H9 (cell line): ENCODE data around the gene TMEM135. TPM values are rescaled to one million over a fixed set of nuclear protein-coding genes. Genes with fewer than 3 reads are reported as not detected.
"Not testable (repeated sequence)": the region's sequence is repeated elsewhere in the genome, so short reads cannot be mapped to it uniquely, and the experiment has no call there.

Source experiments
- DNase-seq: peaks from one replicate; pipeline ENCODE4 v3.0.0-alpha.2; 2017
- H2AFZ ChIP-seq: one replicate; pipeline ENCODE4 v1.6.1; 2013; ENCODE audit warnings: mild to moderate bottlenecking, low read length, control low read depth, moderate library complexity
- H2AK5ac ChIP-seq: 2 replicates; pipeline ENCODE4 v1.6.1; 2013; ENCODE audit warnings: low read length, control low read depth, mixed read lengths; ENCODE audit not compliant: insufficient read length
- H2BK120ac ChIP-seq: one replicate; pipeline ENCODE4 v1.6.1; 2013; ENCODE audit warnings: low read depth, mild to moderate bottlenecking, low read length, control low read depth, inconsistent platforms; ENCODE audit not compliant: poor library complexity, severe bottlenecking
- H2BK12ac ChIP-seq: 2 replicates; pipeline ENCODE4 v1.6.1; 2013; ENCODE audit warnings: low read length, control low read depth, mixed read lengths, low read depth; ENCODE audit not compliant: insufficient read length
- H2BK15ac ChIP-seq: 2 replicates; pipeline ENCODE4 v1.6.1; 2013; ENCODE audit warnings: low read depth, low read length, control low read depth
- H2BK20ac ChIP-seq: one replicate; pipeline ENCODE4 v1.6.1; 2013; ENCODE audit warnings: low read depth, mild to moderate bottlenecking, low read length, control low read depth, inconsistent platforms; ENCODE audit not compliant: poor library complexity, severe bottlenecking
- H2BK5ac ChIP-seq: 2 replicates; pipeline ENCODE4 v1.6.1; 2013; ENCODE audit warnings: low read length, control low read depth, mixed read lengths; ENCODE audit not compliant: insufficient read length
- H3K14ac ChIP-seq: 2 replicates; pipeline ENCODE4 v1.6.1; 2013; ENCODE audit warnings: low read length, control low read depth; ENCODE audit not compliant: insufficient read depth
- H3K18ac ChIP-seq: 2 replicates; pipeline ENCODE4 v1.6.1; 2013; ENCODE audit warnings: low read depth, mild to moderate bottlenecking, mixed read lengths, low read length, control low read depth; ENCODE audit not compliant: insufficient read length
- H3K23ac ChIP-seq: 2 replicates; pipeline ENCODE4 v1.6.1; 2013; ENCODE audit warnings: low read length, control low read depth, mixed read lengths, low read depth; ENCODE audit not compliant: insufficient read length
- H3K23me2 ChIP-seq: 2 replicates; pipeline ENCODE4 v1.6.1; 2013; ENCODE audit warnings: low read depth, mild to moderate bottlenecking, mixed read lengths, low read length, control low read depth; ENCODE audit not compliant: insufficient read length, poor library complexity, severe bottlenecking
- H3K27ac ChIP-seq: 2 replicates; pipeline ENCODE4 v1.5.1; 2013; ENCODE audit warnings: low read length, control low read depth, mixed read lengths, low read depth; ENCODE audit not compliant: insufficient read length
- H3K27me3 ChIP-seq: 2 replicates; pipeline ENCODE4 v1.6.1; 2013; ENCODE audit warnings: low read length, control low read depth, inconsistent platforms; ENCODE audit not compliant: insufficient read depth
- H3K4ac ChIP-seq: 2 replicates; pipeline ENCODE4 v1.6.1; 2013; ENCODE audit warnings: low read depth, mild to moderate bottlenecking, control low read depth, inconsistent platforms, low read length, moderate library complexity
- H3K4me1 ChIP-seq: 2 replicates; pipeline ENCODE4 v1.6.1; 2013; ENCODE audit warnings: low read length, control low read depth, inconsistent platforms; ENCODE audit not compliant: insufficient read depth
- H3K4me2 ChIP-seq: 2 replicates; pipeline ENCODE4 v1.6.1; 2013; ENCODE audit warnings: low read length, control low read depth, mixed read lengths; ENCODE audit not compliant: insufficient read length, insufficient read depth
- H3K56ac ChIP-seq: 2 replicates; pipeline ENCODE4 v1.6.1; 2013; ENCODE audit warnings: low read depth, mild to moderate bottlenecking, mixed read lengths, low read length, control low read depth; ENCODE audit not compliant: insufficient read length
- H3K79me1 ChIP-seq: 2 replicates; pipeline ENCODE4 v1.6.1; 2013; ENCODE audit warnings: low read depth, mild to moderate bottlenecking, moderate library complexity, low read length, control low read depth, inconsistent platforms; ENCODE audit not compliant: insufficient read depth, poor library complexity, severe bottlenecking
- H3K79me2 ChIP-seq: 2 replicates; pipeline ENCODE4 v1.6.1; 2013; ENCODE audit warnings: low read length, control low read depth, inconsistent platforms; ENCODE audit not compliant: insufficient read depth
- H3K9ac ChIP-seq: 2 replicates; pipeline ENCODE4 v1.6.1; 2013; ENCODE audit warnings: low read length, control low read depth, mixed read lengths; ENCODE audit not compliant: insufficient read length; ENCODE audit errors: extremely low read depth
- H3K9me3 ChIP-seq: one replicate; pipeline ENCODE4 v1.6.1; 2013; ENCODE audit warnings: low read depth, low read length, inconsistent platforms; ENCODE audit not compliant: control insufficient read depth
- H3T11ph ChIP-seq: one replicate; pipeline ENCODE4 v1.6.1; 2013; ENCODE audit warnings: mild to moderate bottlenecking, low read length, control low read depth, inconsistent platforms
- H4K20me1 ChIP-seq: one replicate; pipeline ENCODE4 v1.6.1; 2013; ENCODE audit not compliant: control insufficient read depth, insufficient read length, insufficient read depth
- H4K5ac ChIP-seq: 2 replicates; pipeline ENCODE4 v1.6.1; 2013; ENCODE audit warnings: low read depth, mild to moderate bottlenecking, mixed read lengths, low read length, control low read depth; ENCODE audit not compliant: insufficient read length
- H4K8ac ChIP-seq: replicated peaks from 2 replicates; pipeline ENCODE4 v1.6.1; 2013; ENCODE audit warnings: low read length, control low read depth, mixed read lengths, low read depth; ENCODE audit not compliant: insufficient read length
- H4K91ac ChIP-seq: 2 replicates; pipeline ENCODE4 v1.6.1; 2013; ENCODE audit warnings: low read depth, mild to moderate bottlenecking, moderate library complexity, mixed read lengths, low read length, control low read depth; ENCODE audit not compliant: insufficient read length
- H3K27ac Mint-ChIP-seq, 3 experiments: 2 replicates in 2 of 3; 3 replicates in 1 of 3; pipeline ENCODE4 v1.8.0; 2020 to 2021; ENCODE audit warnings: mixed read lengths in 3 of 3, mild to moderate bottlenecking in 1 of 3, moderate library complexity in 1 of 3
- H3K27me3 Mint-ChIP-seq: 2 replicates; pipeline ENCODE4 v1.8.0; 2021; ENCODE audit warnings: low read depth, mild to moderate bottlenecking, moderate library complexity, mixed read lengths
- H3K36me3 Mint-ChIP-seq, 3 experiments: 2 replicates in 2 of 3; 3 replicates in 1 of 3; pipeline ENCODE4 v1.8.0; 2020 to 2021; ENCODE audit warnings: low read depth in 3 of 3, mixed read lengths in 3 of 3; ENCODE audit not compliant: insufficient read depth in 1 of 3
- H3K4me1 Mint-ChIP-seq, 2 experiments: 2 replicates each; pipeline ENCODE4 v1.8.0; 2020; ENCODE audit warnings: mixed read lengths in 2 of 2
- H3K4me3 Mint-ChIP-seq, 2 experiments: 2 replicates in 1 of 2; 3 replicates in 1 of 2; pipeline ENCODE4 v1.8.0; 2020 to 2021; ENCODE audit warnings: mild to moderate bottlenecking in 2 of 2, mixed read lengths in 2 of 2, moderate library complexity in 1 of 2
- H3K9me3 Mint-ChIP-seq, 2 experiments: 2 replicates in 1 of 2; 3 replicates in 1 of 2; pipeline ENCODE4 v1.8.0; 2020; ENCODE audit warnings: mild to moderate bottlenecking in 2 of 2, mixed read lengths in 2 of 2, moderate library complexity in 1 of 2
- WGBS: extraction: QIAGEN DNeasy Blood & Tissue Kit; methylation state at CpG from one replicate; pipeline ENCODE4 v1.1.7; 2013; ENCODE audit warnings: missing lambda C conversion rate, low lambda C conversion rate, mixed read lengths; ENCODE audit not compliant: insufficient read length; ENCODE audit errors: extremely low coverage; 5-methylcytosine and 5-hydroxymethylcytosine counted together
- total RNA-seq: library from RNA; stranded (reverse); gene quantifications from 2 replicates; pipeline ENCODE4 v1.2.1, GENCODE V29; 2021
- TF ChIP-seq, protein P1 (sequence below): fragments of 200-600 bp; sonication (generic); conservative IDR thresholded peaks from 3 replicates; pipeline ENCODE4 v1.8.0; 2021; ENCODE audit warnings: antibody characterized with exemption, mild to moderate bottlenecking

The TMEM135 gene
- total RNA-seq, 1 experiment from 2014 or later, result 25.2 TPM

DNA sequence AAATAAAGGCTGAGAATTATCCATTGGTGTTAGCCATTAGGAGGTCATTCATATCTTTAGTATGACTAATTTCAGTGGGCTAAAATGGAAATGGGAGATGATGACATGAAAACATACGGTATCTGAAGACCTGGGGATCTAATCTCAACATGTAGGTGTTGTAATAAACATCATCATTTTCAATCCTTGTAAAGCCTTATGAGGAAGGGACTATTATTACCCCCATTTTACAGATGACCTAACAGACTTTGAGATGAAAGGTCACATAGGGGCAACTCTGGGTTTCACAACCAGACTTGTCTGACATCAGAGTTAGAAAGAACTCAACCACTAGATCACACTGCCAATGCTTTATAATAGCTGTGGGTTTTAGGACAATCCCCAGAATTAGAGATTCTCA is 34.8 kb upstream of the TMEM135 start:
- H3T11ph ChIP-seq, result no peak overlapping the region
- no peak overlapping the region for H2BK5ac ChIP-seq
- H2AK5ac ChIP-seq, result no peak overlapping the region
- H3K79me2 ChIP-seq, result no peaks in the 10 kb centered on the region
- no peak overlapping the region for H2BK20ac ChIP-seq
- WGBS, result no CpG with 5 or more reads among the region's 1 CpG
- no peak overlapping the region for H3K9ac ChIP-seq
- H3K23me2 ChIP-seq, result no peaks in the 10 kb centered on the region
- no peak overlapping the region for H3K27ac ChIP-seq
- H3K14ac ChIP-seq, result no peak overlapping the region
- no peak overlapping the region for H3K27ac Mint-ChIP-seq
- no peaks in the 10 kb centered on the region for H3K9me3 Mint-ChIP-seq
- no peaks in the 10 kb centered on the region for H3K36me3 Mint-ChIP-seq
- no peak overlapping the region for H3K56ac ChIP-seq
- H3K4ac ChIP-seq, result no peak overlapping the region
- no peaks in the 10 kb centered on the region for H3K27me3 ChIP-seq
- H2BK12ac ChIP-seq, result no peak overlapping the region
- H2AFZ ChIP-seq, result no peak overlapping the region
- H3K4me2 ChIP-seq, result no peak overlapping the region
- H2BK120ac ChIP-seq, result no peak overlapping the region
- H4K5ac ChIP-seq, result no peak overlapping the region
- no peaks in the 10 kb centered on the region for H3K79me1 ChIP-seq
- DNase-seq, result no peak
- no peak overlapping the region for H2BK15ac ChIP-seq
- H3K4me1 ChIP-seq, result no peaks in the 10 kb centered on the region
- TF ChIP-seq, protein P1, sequence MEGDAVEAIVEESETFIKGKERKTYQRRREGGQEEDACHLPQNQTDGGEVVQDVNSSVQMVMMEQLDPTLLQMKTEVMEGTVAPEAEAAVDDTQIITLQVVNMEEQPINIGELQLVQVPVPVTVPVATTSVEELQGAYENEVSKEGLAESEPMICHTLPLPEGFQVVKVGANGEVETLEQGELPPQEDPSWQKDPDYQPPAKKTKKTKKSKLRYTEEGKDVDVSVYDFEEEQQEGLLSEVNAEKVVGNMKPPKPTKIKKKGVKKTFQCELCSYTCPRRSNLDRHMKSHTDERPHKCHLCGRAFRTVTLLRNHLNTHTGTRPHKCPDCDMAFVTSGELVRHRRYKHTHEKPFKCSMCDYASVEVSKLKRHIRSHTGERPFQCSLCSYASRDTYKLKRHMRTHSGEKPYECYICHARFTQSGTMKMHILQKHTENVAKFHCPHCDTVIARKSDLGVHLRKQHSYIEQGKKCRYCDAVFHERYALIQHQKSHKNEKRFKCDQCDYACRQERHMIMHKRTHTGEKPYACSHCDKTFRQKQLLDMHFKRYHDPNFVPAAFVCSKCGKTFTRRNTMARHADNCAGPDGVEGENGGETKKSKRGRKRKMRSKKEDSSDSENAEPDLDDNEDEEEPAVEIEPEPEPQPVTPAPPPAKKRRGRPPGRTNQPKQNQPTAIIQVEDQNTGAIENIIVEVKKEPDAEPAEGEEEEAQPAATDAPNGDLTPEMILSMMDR, result no peak
- H3K4me1 Mint-ChIP-seq, result peaks cover 11 to 16% of the 10 kb centered on the region in 2 experiments
- H4K20me1 ChIP-seq, result no peaks in the 10 kb centered on the region
- no peaks in the 10 kb centered on the region for H3K27me3 Mint-ChIP-seq
- H4K8ac ChIP-seq, result no peak overlapping the region
- H3K4me3 Mint-ChIP-seq, result no peak overlapping the region
- H3K23ac ChIP-seq, result no peak overlapping the region
- H3K18ac ChIP-seq, result no peak overlapping the region
- no peaks in the 10 kb centered on the region for H3K9me3 ChIP-seq
- H4K91ac ChIP-seq, result no peak overlapping the region

DNA sequence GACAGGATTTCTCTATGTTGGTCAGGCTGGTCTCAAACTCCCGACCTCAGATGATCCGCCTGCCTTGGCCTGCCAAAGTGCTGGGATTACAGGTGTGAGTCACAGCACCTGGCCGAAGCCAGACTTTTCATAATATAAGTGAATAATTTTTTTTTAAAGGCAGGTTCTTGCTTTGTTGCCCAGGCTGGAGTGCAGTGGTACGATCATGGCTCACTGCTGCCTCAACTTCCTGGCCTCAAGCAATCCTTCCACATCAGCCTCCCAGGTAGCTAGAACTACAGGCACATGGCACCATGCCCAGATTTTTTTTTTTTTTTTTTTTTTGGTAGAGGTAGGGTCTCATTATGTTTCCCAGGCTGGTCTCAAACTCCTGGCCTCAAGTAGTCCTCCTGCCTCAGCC is 33.5 kb upstream of the TMEM135 start:
- not testable (repeated sequence) for H3K4me3 Mint-ChIP-seq, H3K23ac ChIP-seq, H3K18ac ChIP-seq, H2AK5ac ChIP-seq, H3K36me3 Mint-ChIP-seq, H4K20me1 ChIP-seq, H4K5ac ChIP-seq, H2BK5ac ChIP-seq, H2BK12ac ChIP-seq, H3K23me2 ChIP-seq, H3K27me3 Mint-ChIP-seq, H2BK20ac ChIP-seq, H3K9me3 ChIP-seq, H3K14ac ChIP-seq, H4K91ac ChIP-seq, H3K79me2 ChIP-seq, H3T11ph ChIP-seq, DNase-seq, H2BK120ac ChIP-seq, H3K9ac ChIP-seq, H2BK15ac ChIP-seq, H3K4me1 ChIP-seq, H4K8ac ChIP-seq, H3K9me3 Mint-ChIP-seq, H3K4ac ChIP-seq, H3K56ac ChIP-seq, H3K27ac Mint-ChIP-seq, H3K79me1 ChIP-seq, H3K27me3 ChIP-seq, H3K27ac ChIP-seq, H3K4me2 ChIP-seq, H2AFZ ChIP-seq
- no CpG with 5 or more reads among the region's 4 CpGs for WGBS
- H3K4me1 Mint-ChIP-seq, result peaks cover 11 to 13% of the 10 kb centered on the region in 2 experiments
